ENCODE measurements around the gene TIMP3.
A peak's percentile ranks its signal among the peaks of the same experiment; 100 is the strongest.

Gene TIMP3

DNA sequence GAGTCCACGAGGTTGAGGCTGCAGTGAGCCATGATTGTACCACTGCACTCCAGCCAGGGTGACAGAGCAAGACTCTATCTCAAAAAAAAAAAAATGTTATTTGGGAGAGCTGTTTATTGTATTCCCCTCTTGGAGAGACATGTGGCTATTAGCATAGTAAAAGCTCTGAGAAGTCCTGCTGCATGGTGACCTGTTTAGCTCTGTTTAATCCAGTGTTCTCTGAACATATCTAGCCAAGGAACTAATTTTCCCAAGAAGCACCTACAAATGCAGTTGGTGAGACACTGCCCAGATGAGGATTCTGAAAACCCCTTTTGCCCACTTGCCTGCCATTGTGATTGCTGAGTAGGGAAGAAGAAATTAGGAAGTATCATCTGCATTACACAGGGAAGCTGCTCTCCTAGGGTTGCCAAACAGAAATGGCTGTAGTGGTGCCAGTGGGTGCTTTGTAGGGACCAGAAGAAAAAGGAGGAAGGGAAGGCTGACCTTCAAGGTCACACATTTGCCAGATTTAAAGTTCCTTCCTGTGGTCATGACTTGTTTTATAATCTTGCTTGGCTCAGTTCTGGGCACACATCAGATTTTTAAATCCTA lies 15.7 kb downstream of the TIMP3 start:
- TF ChIP-seq, protein P1, sequence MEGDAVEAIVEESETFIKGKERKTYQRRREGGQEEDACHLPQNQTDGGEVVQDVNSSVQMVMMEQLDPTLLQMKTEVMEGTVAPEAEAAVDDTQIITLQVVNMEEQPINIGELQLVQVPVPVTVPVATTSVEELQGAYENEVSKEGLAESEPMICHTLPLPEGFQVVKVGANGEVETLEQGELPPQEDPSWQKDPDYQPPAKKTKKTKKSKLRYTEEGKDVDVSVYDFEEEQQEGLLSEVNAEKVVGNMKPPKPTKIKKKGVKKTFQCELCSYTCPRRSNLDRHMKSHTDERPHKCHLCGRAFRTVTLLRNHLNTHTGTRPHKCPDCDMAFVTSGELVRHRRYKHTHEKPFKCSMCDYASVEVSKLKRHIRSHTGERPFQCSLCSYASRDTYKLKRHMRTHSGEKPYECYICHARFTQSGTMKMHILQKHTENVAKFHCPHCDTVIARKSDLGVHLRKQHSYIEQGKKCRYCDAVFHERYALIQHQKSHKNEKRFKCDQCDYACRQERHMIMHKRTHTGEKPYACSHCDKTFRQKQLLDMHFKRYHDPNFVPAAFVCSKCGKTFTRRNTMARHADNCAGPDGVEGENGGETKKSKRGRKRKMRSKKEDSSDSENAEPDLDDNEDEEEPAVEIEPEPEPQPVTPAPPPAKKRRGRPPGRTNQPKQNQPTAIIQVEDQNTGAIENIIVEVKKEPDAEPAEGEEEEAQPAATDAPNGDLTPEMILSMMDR (IDR thresholded peaks at IDR 0.05; ENCODE audit: low read depth, low read length) = no peak
- DNase-seq (ENCODE audit: extremely low read depth, low read depth) = no peak

DNA sequence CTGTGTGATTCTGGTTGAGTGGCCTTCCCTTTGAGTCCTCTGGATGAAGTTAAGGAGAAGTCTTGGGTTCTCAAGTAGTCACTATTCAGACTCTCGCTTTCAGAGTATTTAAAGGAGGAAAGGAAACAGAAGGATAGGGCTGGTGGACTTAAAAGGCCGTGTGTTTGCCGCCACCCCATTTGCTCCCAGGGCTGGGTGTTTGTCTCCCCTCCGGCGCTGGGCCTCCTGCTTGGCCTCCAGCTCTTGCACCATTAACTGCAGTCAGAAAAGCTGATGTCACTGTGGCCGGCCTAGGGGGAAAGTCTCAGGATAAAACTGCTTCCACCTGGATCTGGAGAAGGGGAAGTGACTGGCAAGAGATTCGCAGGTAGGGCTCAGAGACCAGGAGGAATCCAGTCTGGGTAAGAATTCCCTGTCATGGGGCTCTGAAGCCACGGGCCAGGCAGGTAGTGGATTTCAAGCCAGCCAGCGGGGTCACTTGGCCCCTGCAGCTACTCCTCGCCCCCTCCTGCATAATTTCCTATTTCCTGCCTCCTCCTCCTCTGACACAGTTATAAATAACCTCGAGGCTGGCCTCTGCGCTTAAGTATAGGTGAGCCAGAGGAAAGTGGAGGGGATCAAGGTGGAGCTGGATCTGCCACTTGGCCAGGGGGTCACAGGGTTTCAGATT lies 17.1 kb downstream of the TIMP3 start:
- DNase-seq (ENCODE audit: extremely low read depth, low read depth) = no peak
- TF ChIP-seq, protein P1 (IDR thresholded peaks at IDR 0.05; ENCODE audit: low read depth, low read length) = no peak

DNA sequence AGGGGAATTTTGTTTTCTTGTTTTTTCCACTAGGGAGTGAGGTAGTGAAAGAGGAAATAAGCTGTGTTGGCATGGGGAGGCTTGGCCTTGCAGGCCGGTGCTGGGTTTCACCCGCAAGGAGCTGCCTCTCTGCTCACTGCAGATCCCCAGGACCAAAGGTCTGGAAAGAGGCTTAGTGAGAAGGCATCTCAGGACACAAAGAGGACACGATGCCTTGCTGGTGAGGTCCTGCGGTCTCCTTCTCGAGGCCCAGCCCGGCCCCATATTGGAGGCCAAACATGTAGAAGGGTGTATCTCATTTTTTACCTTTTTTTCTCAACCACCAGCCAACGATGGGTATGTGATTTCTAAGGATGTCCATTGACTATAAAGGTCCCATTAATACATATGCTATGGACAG lies 17.6 kb downstream of the TIMP3 start:
- TF ChIP-seq, protein P1 (IDR thresholded peaks at IDR 0.05; ENCODE audit: low read depth, low read length) = no peak
- no peak for DNase-seq (ENCODE audit: extremely low read depth, low read depth)

DNA sequence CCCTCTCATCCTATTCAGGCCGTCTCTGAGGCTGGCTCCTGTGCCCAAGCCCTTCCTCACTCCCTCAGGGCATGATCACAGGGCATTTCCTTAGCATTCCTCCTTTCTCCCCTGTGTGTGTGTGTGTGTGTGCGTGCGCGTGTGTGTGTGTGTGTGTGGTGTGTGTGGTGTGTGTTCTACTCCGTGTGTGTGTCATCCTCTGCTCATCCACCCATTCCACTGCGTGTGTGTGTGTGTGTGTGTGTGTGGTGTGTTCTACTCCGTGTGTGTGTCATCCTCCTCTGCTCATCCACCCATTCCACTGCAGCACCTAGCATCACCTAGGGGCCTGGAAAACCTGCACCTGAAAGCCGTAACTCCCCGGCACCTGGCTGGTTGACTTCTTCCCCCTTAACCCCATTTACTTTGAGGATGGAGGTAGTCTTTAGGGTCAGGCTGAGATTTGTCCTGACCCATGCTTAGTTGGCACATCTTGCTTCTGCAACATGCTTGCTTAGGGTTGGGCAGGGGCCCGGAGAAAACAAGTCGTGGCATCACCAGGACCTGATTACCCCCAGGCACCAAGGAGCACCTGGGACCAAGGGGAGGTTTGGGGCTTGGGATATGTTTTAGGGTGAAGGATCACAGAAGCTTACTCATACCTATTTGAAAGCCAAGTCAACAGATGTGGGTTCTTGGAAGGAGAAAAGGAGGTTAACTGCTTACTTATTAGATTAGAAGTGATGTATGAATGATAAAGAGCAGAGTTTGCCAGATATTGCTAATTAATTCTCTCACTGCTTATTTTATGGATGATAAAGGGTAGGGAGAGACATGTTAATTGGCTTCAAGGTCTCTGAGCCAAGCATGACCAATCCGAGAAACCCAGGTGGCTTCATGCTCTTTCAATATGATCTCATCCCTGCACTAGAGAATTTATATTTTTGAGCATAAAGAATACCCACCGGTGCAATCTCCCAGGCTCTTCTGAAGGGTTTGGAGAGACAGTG lies 18.9 kb downstream of the TIMP3 start:
- TF ChIP-seq, protein P1 (IDR thresholded peaks at IDR 0.05; ENCODE audit: low read depth, low read length) = no peak
- DNase-seq (ENCODE audit: extremely low read depth, low read depth) = no peak

DNA sequence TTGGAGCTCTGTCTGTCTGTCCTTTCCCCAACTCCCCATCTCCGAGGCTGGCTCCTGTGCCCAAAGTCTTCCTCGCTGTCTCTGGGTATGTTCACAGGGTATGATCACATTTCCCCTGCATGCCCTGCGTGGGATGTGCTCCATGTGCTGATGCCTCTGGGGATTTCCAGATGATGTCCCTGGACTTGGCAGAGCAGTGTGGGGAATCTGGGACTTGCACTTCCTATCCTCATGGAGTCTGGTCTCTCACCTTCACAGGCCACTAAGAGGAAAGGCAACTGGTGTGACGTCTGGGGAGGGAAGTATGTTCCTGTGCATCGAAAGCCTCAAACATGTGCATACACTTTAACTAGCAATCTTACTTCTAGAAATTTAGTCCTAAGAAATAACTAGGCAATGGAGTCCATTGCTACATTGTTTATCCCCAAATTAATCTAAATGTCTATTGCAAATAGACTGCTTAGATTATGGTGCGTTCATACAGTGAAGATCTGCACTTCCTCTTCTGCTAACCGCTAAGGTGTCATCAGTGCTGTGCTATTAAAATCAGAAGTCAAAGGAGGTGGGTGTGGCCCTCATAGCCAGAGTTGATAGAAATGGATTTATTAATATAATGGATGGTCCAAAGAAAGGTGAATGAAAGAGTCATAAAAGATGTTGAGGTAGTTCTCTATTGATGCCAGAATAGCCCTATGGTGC lies 20.8 kb downstream of the TIMP3 start:
- DNase-seq (ENCODE audit: extremely low read depth, low read depth) = no peak
- TF ChIP-seq, protein P1 (IDR thresholded peaks at IDR 0.05; ENCODE audit: low read depth, low read length) = no peak

DNA sequence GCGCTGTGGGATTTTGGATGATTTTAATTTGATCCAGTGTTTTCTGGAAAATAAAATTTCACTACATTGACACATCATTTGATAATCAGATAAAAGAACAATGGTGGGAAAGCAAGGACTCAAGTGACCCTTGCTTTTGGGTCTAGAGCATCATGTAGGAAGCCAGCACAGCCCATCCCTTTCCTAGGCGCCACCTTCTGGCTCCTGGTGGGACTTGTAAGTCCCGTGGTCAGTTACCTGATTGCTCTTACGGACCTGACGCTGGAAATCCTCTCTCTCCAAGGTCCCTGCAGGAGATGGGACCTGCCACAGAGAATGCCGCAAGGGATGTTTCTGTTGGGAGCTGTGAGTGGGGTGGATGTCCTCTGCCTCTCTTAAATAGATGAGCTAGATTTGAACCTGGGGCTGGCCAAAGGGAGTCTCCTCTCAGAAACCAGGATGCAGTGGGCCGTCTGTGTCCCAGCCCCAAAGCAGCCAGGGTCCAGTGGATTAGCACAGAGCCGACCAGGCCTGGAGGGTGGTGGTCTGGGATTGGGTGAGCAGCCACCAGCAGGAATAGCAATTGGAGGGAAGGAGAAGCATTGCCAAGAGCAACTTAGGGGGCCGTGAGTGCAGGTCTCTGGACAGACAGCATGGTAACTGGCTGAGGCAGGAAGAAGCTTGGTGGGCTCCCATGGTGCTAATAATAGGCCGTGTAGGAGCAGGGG lies 21.7 kb downstream of the TIMP3 start:
- DNase-seq (ENCODE audit: extremely low read depth, low read depth) = no peak
- TF ChIP-seq, protein P1 (IDR thresholded peaks at IDR 0.05; ENCODE audit: low read depth, low read length) = peak; percentile 46
